Panc1 (cell line): ENCODE measurements around the gene CSMD2. TPM values are rescaled to one million over a fixed set of nuclear protein-coding genes. Genes with fewer than 3 reads are reported as not detected.

Experiments used
- ATAC-seq: fragments of 200-7000 bp; cut with Tn5 transposase; 2 replicates; pipeline ENCODE4 v1.9.1; 2020; ENCODE audit warnings: mild to moderate bottlenecking, moderate library complexity
- BruUV-seq: library from RNA; stranded (reverse); fragments of 400-500 nt; replicated peaks from 2 replicates; lab custom pipeline; 2021; lab: Mats Ljungman, UMichigan
- CTCF ChIA-PET: fragments of 300-600 bp; sonication (Branson Sonifier 250); formaldehyde crosslinking; loops from one replicate; lab custom pipeline; 2022; ENCODE audit warnings: antibody characterized with exemption; lab: Charles Lee
- POLR2A ChIA-PET: fragments of 300-600 bp; sonication (Branson Sonifier 250); formaldehyde crosslinking; loops from one replicate; lab custom pipeline; 2022; ENCODE audit warnings: antibody characterized with exemption; lab: Charles Lee
- DNase-seq: peaks from one replicate; pipeline ENCODE4 v3.0.0-alpha.2; 2010; ENCODE audit warnings: low read depth, low spot score
- H3K27ac ChIP-seq: 2 replicates; pipeline ENCODE4 v1.5.1; 2011; ENCODE audit warnings: mild to moderate bottlenecking, low read length, inconsistent platforms
- H3K27me3 ChIP-seq: fragments of 200-500 bp; sonication (Bioruptor generic); 2 replicates; pipeline ENCODE4 v1.6.0; 2014; ENCODE audit warnings: low read length, inconsistent platforms; ENCODE audit not compliant: control insufficient read depth, insufficient read depth
- H3K36me3 ChIP-seq: fragments of 200-500 bp; sonication (Bioruptor generic); 2 replicates; pipeline ENCODE4 v1.5.1; 2014; ENCODE audit warnings: inconsistent platforms, mild to moderate bottlenecking, low read length, moderate library complexity; ENCODE audit not compliant: control insufficient read depth, insufficient read depth
- H3K4me1 ChIP-seq: 2 replicates; pipeline ENCODE4 v1.5.1; 2011; ENCODE audit warnings: inconsistent platforms, mild to moderate bottlenecking, low read length, moderate library complexity; ENCODE audit not compliant: control insufficient read depth, insufficient read depth
- H3K4me3 ChIP-seq, 2 experiments: 2 replicates each; pipeline ENCODE4 v1.5.1; 2011 to 2012; ENCODE audit warnings: low read depth in 2 of 2, low read length in 2 of 2, mild to moderate bottlenecking in 2 of 2, inconsistent platforms in 1 of 2, moderate library complexity in 1 of 2
- H3K9me3 ChIP-seq: fragments of 200-500 bp; sonication (Bioruptor generic); 2 replicates; pipeline ENCODE4 v1.5.1; 2014; ENCODE audit warnings: low read depth, mild to moderate bottlenecking, inconsistent platforms, low read length, moderate library complexity; ENCODE audit not compliant: control insufficient read depth, insufficient read depth
- CTCF ChIP-seq: fragments of 450-650 bp; IDR thresholded peaks from 2 replicates; pipeline ENCODE4 v1.5.1; 2017; ENCODE audit warnings: mild to moderate bottlenecking
- POLR2AphosphoS5 ChIP-seq: IDR thresholded peaks from 2 replicates; pipeline ENCODE4 v1.6.1; 2012; ENCODE audit warnings: mild to moderate bottlenecking, low read depth, low read length, moderate library complexity
- REST ChIP-seq, 2 experiments: IDR thresholded peaks; 2 replicates each; pipeline ENCODE4 v1.6.1; 2011 to 2012; ENCODE audit warnings: low read depth in 2 of 2, control low read depth in 1 of 2, low read length in 1 of 2, mild to moderate bottlenecking in 1 of 2, moderate library complexity in 1 of 2; ENCODE audit not compliant: insufficient read depth in 1 of 2
- SIN3A ChIP-seq: IDR thresholded peaks from 2 replicates; pipeline ENCODE4 v1.6.1; 2012; ENCODE audit warnings: low read depth, mild to moderate bottlenecking, low read length, moderate library complexity, borderline replicate concordance; ENCODE audit not compliant: insufficient read depth
- TCF7L2 ChIP-seq: IDR thresholded peaks from 2 replicates; pipeline ENCODE4 v1.6.1; 2011; ENCODE audit warnings: mild to moderate bottlenecking, low read depth, low read length, inconsistent platforms
- in situ Hi-C: cut with HindIII; loops from 2 replicates; pipeline ENCODE4 v1.10.0; 2016; ENCODE audit warnings: low sequenced_read_pairs, low pct_unique_long_range_greater_than_20kb
- intact Hi-C: fragments of 100-400 bp; cut with micrococcal nuclease; formaldehyde crosslinking; loops from one replicate; pipeline ENCODE4 v1.10.0; 2022; ENCODE audit not compliant: unreplicated experiment
- total RNA-seq: library from RNA; stranded (reverse); gene quantifications from one replicate; pipeline ENCODE4 v1.2.1, GENCODE V29; 2021; ENCODE audit not compliant: unreplicated experiment

The CSMD2 gene
- total RNA-seq, 1 experiment from 2014 or later, result not detected

GRCh38 chr1:33725556-33726160 lies 439.4 kb downstream of the CSMD2 start:
- Histone ChIP-seq H3K27me3 (peaks cover 3% of the 10 kb centered on the region; the same call in 1 of the 2 replicates), H3K4me1 (no peaks in the 10 kb centered on the region), H3K9me3 (no peaks in the 10 kb centered on the region), H3K4me3 (no peak overlapping the region), H3K27ac (no peak overlapping the region), H3K36me3 (no peaks in the 10 kb centered on the region)
- POLR2A ChIA-PET, result no interaction called here
- CTCF ChIA-PET, result no interaction called here
- no peak for DNase-seq
- TF ChIP-seq POLR2AphosphoS5, result no peak
- no peak for TF ChIP-seq SIN3A
- intact Hi-C loops, result no loop called here
- no TSS peak for BruUV-seq
- in situ Hi-C loops, result no loop called here
- ATAC-seq, result no peak

DNA sequence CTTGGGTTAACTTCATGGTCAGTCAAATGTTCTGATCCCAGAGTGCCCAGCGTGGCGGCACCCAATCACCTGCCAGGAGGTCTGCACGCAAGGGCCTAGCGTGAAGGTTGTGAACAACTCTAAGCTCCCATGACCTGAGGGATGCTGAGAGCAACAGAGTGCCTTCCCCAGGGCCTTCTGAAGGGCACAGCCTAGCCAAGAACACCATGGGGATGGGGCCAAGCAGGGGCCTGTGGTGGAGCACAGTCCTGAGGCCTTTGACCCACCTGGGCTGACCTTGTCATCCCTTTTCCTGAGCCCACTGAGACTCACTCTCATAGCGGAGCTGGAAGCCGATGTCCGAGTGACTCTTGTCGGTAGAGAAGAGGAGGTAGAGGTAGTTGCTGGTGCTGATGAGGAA lies 440.0 kb downstream of the CSMD2 start:
- ChIA-PET CTCF (no interaction called here), POLR2A (no interaction called here)
- Histone ChIP-seq H3K36me3 (no peaks in the 10 kb centered on the region), H3K4me3 (no peak overlapping the region), H3K27ac (no peak overlapping the region), H3K4me1 (no peaks in the 10 kb centered on the region), H3K9me3 (no peaks in the 10 kb centered on the region), H3K27me3 (no peaks in the 10 kb centered on the region)
- intact Hi-C loops (no loop called here), in situ Hi-C loops (no loop called here)
- TF ChIP-seq POLR2AphosphoS5 (no peak), CTCF (no peak), REST (IDR thresholded peaks at IDR 0.05; ENCODE audit: insufficient read depth in 1 of 2, low read depth in 2 of 2, low read length in 1 of 2) (no peak), TCF7L2 (no peak), SIN3A (no peak)
- DNase-seq (no peak), ATAC-seq (no peak)
- BruUV-seq, result no TSS peak

- DNase-seq (no peak), ATAC-seq (no peak)
- Histone ChIP-seq H3K27ac (no peak overlapping the region), H3K4me3 (no peak overlapping the region), H3K27me3 (no peaks in the 10 kb centered on the region), H3K9me3 (no peaks in the 10 kb centered on the region), H3K36me3 (no peaks in the 10 kb centered on the region), H3K4me1 (no peaks in the 10 kb centered on the region)
- in situ Hi-C loops (no loop called here), intact Hi-C loops (no loop called here)
- TF ChIP-seq SIN3A, result no peak
- ChIA-PET POLR2A (no interaction called here), CTCF (interaction anchor here (0.9 kb wide), 1 partner anchor 61 kb away, joined by 3 read pairs; no protein-coding TSS in a partner anchor)
- no TSS peak for BruUV-seq
Measured at GRCh38 chr1:33724348-33724747, 440.7 kb downstream of the CSMD2 start.
